Endothelial cell of umbilical vein (primary cell): ENCODE results near the gene C1orf35. TPM values are rescaled to one million over a fixed set of nuclear protein-coding genes. Genes with fewer than 3 reads are reported as not detected.
A peak's percentile ranks its signal among the peaks of the same experiment; 100 is the strongest.
"Not testable (repeated sequence)": the region's sequence is repeated elsewhere in the genome, so short reads cannot be mapped to it uniquely, and the experiment has no call there.

Experiments used
- BruUV-seq: library from RNA; stranded (reverse); fragments of 400-500 nt; replicated peaks from 2 replicates; lab custom pipeline; 2021; lab: Mats Ljungman, UMichigan
- CTCF ChIA-PET: fragments of 300-600, 350-600 bp; sonication (Branson Sonifier 250); formaldehyde crosslinking; loops from one replicate; lab custom pipeline; 2021; ENCODE audit warnings: antibody characterized with exemption, inconsistent platforms; lab: Charles Lee
- POLR2A ChIA-PET: fragments of 300-600, 350-600 bp; sonication (Branson Sonifier 250); formaldehyde crosslinking; loops from one replicate; lab custom pipeline; 2021; ENCODE audit warnings: antibody characterized with exemption, inconsistent platforms; lab: Charles Lee
- DNase-seq: peaks from one replicate; pipeline ENCODE4 v3.0.0-alpha.2; 2011; ENCODE audit warnings: low read depth, low spot score
- FAIRE-seq: peaks from 2 replicates; lab custom pipeline; 2011; peaks lifted over from hg19 to GRCh38; lab: Jason Lieb, UNC
- H2AFZ ChIP-seq: 2 replicates; pipeline ENCODE4 v1.6.0; 2012; ENCODE audit warnings: low read depth, low read length, control low read depth, inconsistent platforms
- H3K27ac ChIP-seq: 2 replicates; pipeline ENCODE4 v1.5.1; 2011; ENCODE audit warnings: low read depth, mild to moderate bottlenecking, control low read depth, low read length, moderate library complexity; ENCODE audit not compliant: insufficient read depth
- H3K27me3 ChIP-seq, 2 experiments: 2 replicates each; pipeline versions ENCODE4 v1.6.0 to v1.6.1; 2011; ENCODE audit warnings: low read length in 2 of 2, mixed read lengths in 1 of 2; ENCODE audit not compliant: control insufficient read depth in 2 of 2, insufficient read depth in 2 of 2
- H3K36me3 ChIP-seq, 2 experiments: 2 replicates in 1 of 2; 3 replicates in 1 of 2; pipeline ENCODE4 v1.5.1; 2011; ENCODE audit warnings: low read length in 2 of 2, mild to moderate bottlenecking in 1 of 2, moderate library complexity in 1 of 2; ENCODE audit not compliant: control insufficient read depth in 2 of 2, insufficient read depth in 2 of 2; ENCODE audit errors: extremely low read depth in 1 of 2
- H3K4me1 ChIP-seq: 3 replicates; pipeline ENCODE4 v1.5.1; 2011; ENCODE audit warnings: mild to moderate bottlenecking, low read length; ENCODE audit not compliant: control insufficient read depth, insufficient read depth; ENCODE audit errors: extremely low read depth
- H3K4me2 ChIP-seq: 2 replicates; pipeline ENCODE4 v1.6.1; 2011; ENCODE audit warnings: low read length, control low read depth, mixed read lengths; ENCODE audit not compliant: insufficient read depth
- H3K4me3 ChIP-seq, 3 experiments: fragments of 200-600 bp in 1 of 3; sonication (generic), shearing (Covaris generic) in 1 of 3; replicated peaks in 1 of 3; 2 replicates each; pipeline ENCODE4 v1.5.1; 2011 to 2016; ENCODE audit warnings: control low read depth in 3 of 3, low read length in 3 of 3, mild to moderate bottlenecking in 2 of 3, inconsistent platforms in 1 of 3, low read depth in 1 of 3, moderate library complexity in 1 of 3; ENCODE audit not compliant: insufficient read depth in 1 of 3
- H3K79me2 ChIP-seq: 2 replicates; pipeline ENCODE4 v1.6.0; 2012; ENCODE audit warnings: low read length, inconsistent platforms; ENCODE audit not compliant: control insufficient read depth, insufficient read depth
- H3K9ac ChIP-seq: replicated peaks from 2 replicates; pipeline ENCODE3; 2011; ENCODE audit warnings: low read length, control low read depth; ENCODE audit not compliant: insufficient read depth; ENCODE audit errors: extremely low read depth
- H3K9me1 ChIP-seq: replicated peaks from 3 replicates; pipeline ENCODE4 v1.6.0; 2011; ENCODE audit warnings: mild to moderate bottlenecking, low read length; ENCODE audit not compliant: control insufficient read depth, insufficient read depth; ENCODE audit errors: extremely low read depth
- H3K9me3 ChIP-seq: replicated peaks from 2 replicates; pipeline ENCODE4 v1.5.1; 2012; ENCODE audit warnings: low read length, inconsistent platforms; ENCODE audit not compliant: control insufficient read depth, insufficient read depth
- H4K20me1 ChIP-seq: replicated peaks from 2 replicates; pipeline ENCODE3; 2011; ENCODE audit warnings: mild to moderate bottlenecking, low read length; ENCODE audit not compliant: control insufficient read depth, insufficient read depth; ENCODE audit errors: extremely low read depth
- EZH2 ChIP-seq: IDR thresholded peaks from 2 replicates; pipeline ENCODE4 v1.6.1; 2012; ENCODE audit warnings: borderline replicate concordance, low read depth, mild to moderate bottlenecking, moderate library complexity, low read length, inconsistent platforms; ENCODE audit not compliant: severe bottlenecking
- FOS ChIP-seq: IDR thresholded peaks from 2 replicates; pipeline ENCODE4 v1.6.1; 2011; ENCODE audit warnings: mild to moderate bottlenecking, low read length, moderate library complexity, borderline replicate concordance; ENCODE audit not compliant: insufficient read depth
- GATA2 ChIP-seq: IDR thresholded peaks from 2 replicates; pipeline ENCODE4 v1.7.0; 2011; ENCODE audit warnings: low read depth, mild to moderate bottlenecking, moderate library complexity, mixed read lengths, low read length; ENCODE audit not compliant: insufficient read length, insufficient read depth
- JUN ChIP-seq: IDR thresholded peaks from 2 replicates; pipeline ENCODE4 v1.6.1; 2011; ENCODE audit warnings: borderline replicate concordance, low read depth; ENCODE audit not compliant: insufficient read length, insufficient read depth
- POLR2A ChIP-seq: IDR thresholded peaks from 2 replicates; pipeline ENCODE4 v1.6.1; 2012; ENCODE audit warnings: low read depth, mild to moderate bottlenecking, control low read depth, low read length
- POLR2AphosphoS5 ChIP-seq: IDR thresholded peaks from 2 replicates; pipeline ENCODE4 v1.6.1; 2012; ENCODE audit warnings: low read depth, mild to moderate bottlenecking, control low read depth, low read length, moderate library complexity; ENCODE audit not compliant: insufficient read depth
- dilution Hi-C: fragments of 300-500 bp; cut with MboI; formaldehyde crosslinking; loops from one replicate; pipeline ENCODE4 v1.15.0; 2019; ENCODE audit warnings: low sequenced_read_pairs; ENCODE audit not compliant: extremely low pct_ligation_motif_present
- intact Hi-C: fragments of 100-400 bp; cut with micrococcal nuclease; formaldehyde crosslinking; loops from one replicate; pipeline ENCODE4 v1.10.0; 2022
- polyA plus RNA-seq, 4 experiments: library from polyadenylated mRNA; depleted of rRNA in 3 of 4; stranded (reverse) in 3 of 4; unstranded in 1 of 4; fragments of >200 nt; gene quantifications; 2 replicates each; pipeline versions ENCODE4 v1.2.1 to v1.2.3, GENCODE V29; 2011 to 2012; ENCODE audit warnings: missing spikeins in 1 of 4
- total RNA-seq: library from RNA; stranded (reverse); gene quantifications from 2 replicates; pipeline ENCODE4 v1.2.3, GENCODE V29; 2021

The C1orf35 gene
- total and polyA plus RNA-seq, 2 donors (not counting 3 experiments of a cell fraction or from before 2014, with no cell fraction given) = 19.9 to 21.7 TPM

DNA sequence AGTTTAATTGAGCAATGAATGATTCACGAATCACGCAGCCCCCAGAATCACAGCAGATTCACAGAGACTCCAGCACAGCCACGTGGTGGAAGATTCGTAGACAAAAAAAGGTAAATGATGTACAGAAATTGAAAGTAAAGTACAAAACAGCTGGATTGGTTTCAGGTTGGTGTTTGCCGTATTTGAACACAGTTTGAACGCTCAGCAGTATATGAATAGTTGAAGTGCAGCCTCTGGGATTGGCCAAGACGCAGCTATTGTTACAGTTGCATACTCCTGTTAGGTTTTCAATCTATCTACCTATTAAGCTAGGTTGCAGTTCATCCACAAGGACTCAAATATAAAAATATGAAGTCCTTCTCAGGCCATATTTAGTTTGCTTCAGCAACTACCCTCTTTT lies 9.0 kb upstream of the C1orf35 start:
- Histone ChIP-seq H3K9me3 (no peaks in the 10 kb centered on the region), H4K20me1 (no peaks in the 10 kb centered on the region), H3K27me3 (no peaks in the 10 kb centered on the region), H3K4me1 (peaks cover 13% of the 10 kb centered on the region), H3K9ac (no peak overlapping the region), H3K4me2 (no peak overlapping the region), H3K4me3 (no peak overlapping the region), H3K36me3 (peaks cover 0 to 3% of the 10 kb centered on the region in 2 experiments), H3K9me1 (no peaks in the 10 kb centered on the region), H3K79me2 (peaks cover 13% of the 10 kb centered on the region), H2AFZ (no peak overlapping the region), H3K27ac (no peak overlapping the region)
- dilution Hi-C loops (no loop called here), intact Hi-C loops (no loop called here)
- ChIA-PET POLR2A (no interaction called here), CTCF (interaction anchor here (0.5 to 0.8 kb wide), 2 partner anchors 19 to 278 kb away, joined by 5 to 6 read pairs; no protein-coding TSS in a partner anchor)
- no TSS peak for BruUV-seq
- TF ChIP-seq POLR2A = no peak
- no peak for TF ChIP-seq EZH2
- TF ChIP-seq GATA2 = no peak
- TF ChIP-seq POLR2AphosphoS5 = no peak
- TF ChIP-seq FOS = no peak
- no peak for TF ChIP-seq JUN
- DNase-seq (no peak), FAIRE-seq (peak; percentile 12)

DNA sequence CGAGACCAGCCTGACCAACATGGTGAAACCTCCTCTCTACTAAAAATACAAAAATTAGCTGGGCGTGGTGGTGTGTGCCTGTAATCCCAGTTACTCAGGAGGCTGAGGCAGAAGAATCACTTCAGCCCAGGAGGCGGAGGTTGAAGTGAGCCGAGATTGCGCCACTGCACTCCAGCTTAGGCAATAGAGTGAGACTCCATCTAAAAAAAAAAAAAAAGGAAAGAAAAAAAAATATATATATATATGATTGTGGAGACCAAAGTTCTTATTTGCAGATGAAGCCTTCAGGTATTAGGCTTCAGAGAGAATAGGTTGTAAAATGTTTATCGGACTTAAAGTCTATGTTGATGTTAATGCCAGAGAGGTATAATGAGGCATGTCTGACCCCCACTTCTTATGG lies 8.2 kb upstream of the C1orf35 start:
- BruUV-seq, intact Hi-C loops, FAIRE-seq, H3K9me3 ChIP-seq, H3K4me2 ChIP-seq, dilution Hi-C loops, CTCF ChIA-PET, POLR2A ChIA-PET, H3K27me3 ChIP-seq, H3K9me1 ChIP-seq, DNase-seq, H3K9ac ChIP-seq, H3K36me3 ChIP-seq, H3K27ac ChIP-seq, H2AFZ ChIP-seq, H4K20me1 ChIP-seq, H3K4me3 ChIP-seq: not testable (repeated sequence)
- peaks cover 13% of the 10 kb centered on the region for H3K4me1 ChIP-seq
- H3K79me2 ChIP-seq = peaks cover 13% of the 10 kb centered on the region
